HG02973 (cell line): ENCODE measurements around the gene MGRN1.

Experiments used
- ATAC-seq: cut with Tn5 transposase; IDR thresholded peaks from one replicate; pipeline ENCODE4 v1.9.1; 2021; ENCODE audit warnings: moderate library complexity; ENCODE audit not compliant: unreplicated experiment

The MGRN1 gene

GRCh38 chr16:4696905-4697847, 72.5 kb downstream of the MGRN1 start:
- no peak for ATAC-seq

DNA sequence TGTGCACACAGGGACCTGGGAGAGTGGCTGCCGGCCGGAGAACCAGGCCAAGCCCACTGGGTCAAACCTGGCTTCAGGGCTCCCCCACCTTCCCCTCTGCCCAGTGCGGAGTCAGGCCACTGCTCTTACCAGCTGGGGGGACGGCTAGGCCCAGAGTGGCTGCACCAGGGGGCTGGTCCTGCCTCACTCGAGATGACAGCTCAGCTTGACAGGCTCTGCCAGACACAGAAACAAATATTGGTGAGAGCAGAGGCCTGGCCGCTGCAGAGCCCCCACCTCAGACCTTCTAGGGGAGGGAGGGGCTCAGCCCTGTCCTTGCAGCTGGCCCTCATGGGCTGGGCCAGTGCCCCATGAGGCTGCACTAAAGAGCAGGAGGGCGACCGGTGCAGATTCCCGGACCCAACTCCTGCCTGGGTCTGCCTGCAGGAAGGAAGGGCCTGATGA, 73.2 kb downstream of the MGRN1 start:
- no peak for ATAC-seq

DNA sequence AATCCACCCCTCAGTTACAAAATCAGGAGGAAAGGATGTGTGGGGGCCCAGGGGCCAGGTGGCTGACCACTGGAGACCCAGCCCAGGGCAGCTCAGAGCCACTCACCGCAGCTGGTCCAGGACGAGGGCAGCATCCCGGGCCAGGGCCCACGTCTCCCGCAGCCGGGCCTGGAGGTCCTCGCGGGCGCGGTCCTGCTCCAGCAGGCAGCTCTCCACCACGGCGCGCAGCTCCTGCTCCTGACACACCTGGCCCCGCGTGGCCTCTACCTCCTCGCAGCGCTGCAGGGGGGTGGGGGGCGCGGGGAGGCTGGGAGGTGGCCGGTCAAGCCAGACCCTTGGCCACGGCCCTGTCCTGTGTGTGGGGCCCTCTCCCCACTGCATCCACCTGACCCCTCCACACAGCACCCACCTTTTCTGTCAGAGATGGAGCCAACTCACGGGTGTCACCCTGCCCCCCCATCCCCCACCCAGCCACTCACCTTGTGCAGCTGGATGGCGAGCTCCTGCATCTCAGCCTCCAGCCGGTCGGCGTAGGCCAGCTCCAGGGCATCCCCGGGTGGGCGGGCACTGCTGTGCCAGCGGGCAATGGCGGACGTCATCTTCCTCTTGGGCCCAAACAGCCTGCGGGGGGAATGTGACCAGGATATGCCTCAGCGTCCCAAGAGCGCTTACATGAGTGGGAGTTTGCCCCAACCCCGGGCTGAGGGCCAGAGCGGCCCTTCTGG, 73.9 kb downstream of the MGRN1 start:
- no peak for ATAC-seq

GRCh38 chr16:4699046-4699556, 74.5 kb downstream of the MGRN1 start:
- no peak for ATAC-seq

DNA sequence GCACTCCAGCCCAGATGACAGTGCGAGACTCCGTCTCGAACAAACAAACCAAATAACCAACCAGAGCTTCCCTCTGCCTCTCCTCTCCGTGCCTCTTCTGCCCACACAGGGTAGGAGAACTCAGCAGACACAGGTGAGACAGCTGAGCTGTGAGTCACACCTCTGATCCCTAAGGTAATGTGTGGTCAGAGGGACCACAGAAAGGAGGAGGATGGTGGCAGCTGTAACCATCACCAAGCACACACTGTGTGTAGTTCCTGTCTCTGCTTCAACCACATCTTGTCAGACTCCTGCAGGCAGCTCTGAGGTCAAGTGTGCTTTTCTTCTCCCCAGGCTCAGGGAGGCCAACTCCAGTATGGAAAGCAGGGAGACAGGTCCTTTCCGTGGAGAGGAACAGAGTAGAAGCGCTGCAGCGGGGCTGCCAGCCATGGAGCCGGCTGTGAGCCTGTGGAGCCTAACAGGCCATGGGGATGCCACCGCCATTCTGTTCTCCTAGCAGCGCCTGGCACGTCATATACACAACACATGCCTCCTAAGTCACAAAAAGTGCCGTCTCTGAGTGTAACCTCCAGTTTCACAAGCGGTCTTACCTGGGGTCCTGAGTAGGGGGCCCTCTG, 75.9 kb downstream of the MGRN1 start:
- ATAC-seq, result no peak

- no peak for ATAC-seq
Observed at GRCh38 chr16:4700997-4701743, 76.5 kb downstream of the MGRN1 start.

GRCh38 chr16:4701791-4702465, 77.3 kb downstream of the MGRN1 start:
- no peak for ATAC-seq

DNA sequence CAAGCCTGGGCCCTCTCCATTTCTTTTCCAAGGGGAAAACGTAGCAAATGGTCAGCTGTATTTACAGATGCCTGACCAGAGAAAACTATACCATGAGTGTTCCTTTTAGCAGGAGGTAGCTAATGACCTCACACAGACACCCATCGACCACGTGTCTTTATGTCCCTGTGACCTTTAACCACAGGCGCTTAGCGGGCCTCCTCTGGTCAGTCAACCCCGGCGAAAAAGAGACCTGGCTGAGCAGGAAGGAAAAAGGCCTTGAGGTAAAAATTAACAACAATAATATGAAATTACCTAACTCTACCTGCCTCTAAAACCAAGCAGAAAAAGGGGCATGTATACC, 77.8 kb downstream of the MGRN1 start:
- ATAC-seq, result no peak

- ATAC-seq, result no peak
Observed at GRCh38 chr16:4703906-4704305, 79.3 kb downstream of the MGRN1 start.

GRCh38 chr16:4704491-4704890, 79.9 kb downstream of the MGRN1 start:
- no peak for ATAC-seq

GRCh38 chr16:4704913-4705312, 80.3 kb downstream of the MGRN1 start:
- no peak for ATAC-seq

DNA sequence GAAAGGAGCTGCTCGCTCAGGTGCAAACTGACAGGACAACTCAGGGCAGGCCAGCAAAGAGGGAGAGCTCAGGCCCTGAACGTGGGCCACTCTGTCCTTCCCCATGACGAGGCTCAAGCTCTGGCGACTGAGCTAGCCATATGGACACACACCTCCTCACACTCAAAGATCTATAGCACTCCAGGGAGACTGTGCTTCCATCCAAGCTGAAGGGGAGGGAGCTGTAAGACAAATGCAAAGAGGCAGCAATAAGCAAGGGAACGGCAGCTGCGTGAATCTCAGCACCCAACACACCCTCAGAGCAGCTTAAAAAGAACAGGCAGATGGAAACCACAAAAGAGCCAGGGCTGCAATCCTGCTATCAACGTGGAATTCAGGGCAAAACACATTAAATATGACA, 82.2 kb downstream of the MGRN1 start:
- no peak for ATAC-seq

GRCh38 chr16:4709481-4709880, 84.9 kb downstream of the MGRN1 start:
- no peak for ATAC-seq

DNA sequence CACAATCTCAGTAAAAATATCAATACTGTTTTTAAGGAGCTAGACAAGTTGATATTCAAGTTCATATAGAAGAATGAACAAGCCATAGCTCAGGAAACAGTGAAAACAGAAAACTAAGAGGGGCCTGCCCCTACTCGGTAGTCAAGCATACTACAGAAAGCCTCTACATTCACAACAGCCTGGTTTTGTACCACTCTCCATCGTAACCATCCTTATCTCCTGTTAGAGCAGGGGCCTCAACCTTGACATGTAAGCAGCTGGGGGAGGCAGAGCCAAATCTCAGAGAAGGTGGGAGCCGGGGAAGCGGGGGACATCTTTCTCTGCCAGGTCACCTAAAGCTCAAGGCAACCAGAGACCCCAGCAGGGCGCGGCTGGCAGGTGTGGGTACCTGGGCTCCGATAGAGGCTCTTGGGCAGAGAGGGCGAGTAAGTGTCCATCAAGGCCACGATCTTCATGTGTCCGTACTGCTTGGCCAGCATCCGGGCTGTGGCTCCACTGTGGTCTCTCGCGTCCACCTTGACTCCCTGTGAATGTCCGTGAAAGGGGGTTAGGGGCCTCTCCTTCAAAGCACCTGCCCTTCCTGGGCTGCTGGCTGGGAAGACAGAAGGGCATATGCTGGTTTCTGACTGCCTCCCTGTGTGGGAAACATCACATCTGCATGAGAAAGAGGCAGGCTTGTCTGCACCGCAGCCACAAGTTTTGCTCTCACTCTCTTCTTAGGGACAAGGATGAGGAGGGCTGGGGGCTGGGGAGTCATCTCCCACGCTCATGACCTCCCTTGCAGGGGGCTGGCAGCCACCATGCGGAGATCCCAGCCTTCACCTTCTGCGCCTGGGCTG, 89.3 kb downstream of the MGRN1 start:
- ATAC-seq, result no peak

DNA sequence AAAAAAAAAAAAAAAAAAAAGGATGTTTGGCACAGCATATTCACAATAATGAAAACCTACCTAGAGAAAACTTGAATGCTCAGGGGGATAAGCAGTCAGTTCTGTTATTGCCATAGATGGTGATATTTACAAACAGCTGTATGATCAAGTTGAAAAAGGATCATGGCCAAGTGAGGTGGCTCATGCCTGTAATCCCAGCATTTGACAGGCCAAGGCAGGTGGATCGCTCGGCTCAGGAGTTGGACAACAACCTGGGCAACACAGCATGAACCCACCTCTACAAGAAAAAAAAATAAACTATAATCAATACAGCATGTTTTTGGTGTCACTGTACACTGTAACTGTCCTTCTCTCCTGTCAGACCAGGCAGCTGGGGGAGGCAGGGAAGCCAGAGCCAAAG, 90.4 kb downstream of the MGRN1 start:
- ATAC-seq, result no peak

DNA sequence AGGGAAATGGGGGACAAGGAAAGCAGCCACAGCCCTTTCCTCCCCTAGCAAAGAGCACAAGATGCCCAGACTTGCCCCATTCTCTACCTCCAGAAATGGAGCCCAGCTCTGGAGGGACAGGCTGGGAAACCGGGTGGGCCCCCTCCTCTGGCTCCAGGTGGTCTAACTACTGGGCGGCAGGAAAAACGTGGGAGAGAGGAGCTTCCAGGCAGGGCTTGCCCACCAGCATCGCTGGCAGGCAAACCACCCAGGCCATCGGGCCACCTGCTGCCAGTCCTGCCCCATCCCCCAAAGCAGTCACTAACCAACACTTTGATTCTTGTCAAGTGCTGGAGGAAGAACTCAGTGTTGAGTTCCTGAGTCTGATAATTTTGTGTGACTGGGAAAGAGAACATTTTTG, 93.8 kb downstream of the MGRN1 start:
- no peak for ATAC-seq

GRCh38 chr16:4723071-4723767, 98.6 kb downstream of the MGRN1 start:
- ATAC-seq, result no peak

DNA sequence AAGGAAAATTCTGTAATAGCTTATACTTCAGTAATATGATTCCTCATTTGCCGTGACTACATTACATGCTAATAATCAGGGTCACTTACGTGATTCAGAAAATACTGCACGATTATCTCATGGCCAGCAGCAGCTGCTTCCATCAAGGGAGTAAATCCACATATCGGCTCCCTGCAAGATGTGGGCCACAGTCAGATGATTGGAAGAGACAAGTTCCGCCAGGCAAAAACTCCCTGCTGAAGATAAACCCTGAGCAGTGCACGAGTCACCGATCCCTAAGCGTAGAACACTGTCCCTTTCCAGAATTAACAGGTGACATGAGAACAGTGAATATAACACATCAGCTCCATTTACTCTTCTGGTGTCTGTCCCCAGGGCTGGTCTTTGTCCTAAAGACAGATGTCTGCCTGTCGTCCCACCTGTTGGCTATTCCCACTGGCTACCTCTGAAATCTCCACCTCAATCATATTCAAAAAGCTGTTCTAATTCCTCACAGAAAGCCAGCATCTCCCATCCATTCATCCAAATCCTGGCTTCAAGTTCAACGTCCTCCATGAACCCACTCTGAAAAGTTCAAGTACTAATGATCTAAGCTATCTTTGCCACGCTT, 100.1 kb downstream of the MGRN1 start:
- no peak for ATAC-seq
